SH-SY5Y (cell line): ENCODE measurements around the gene TMEM151A.

Source experiments
- GATA2 ChIP-seq: IDR thresholded peaks from 2 replicates; pipeline ENCODE4 v1.6.1; 2011; ENCODE audit warnings: mild to moderate bottlenecking, low read depth, low read length
- GATA3 ChIP-seq: IDR thresholded peaks from 2 replicates; pipeline ENCODE4 v1.6.1; 2011; ENCODE audit warnings: low read depth, mild to moderate bottlenecking, low read length, moderate library complexity

- TF ChIP-seq GATA3 (no peak), GATA2 (no peak)
These were observed 42.8 kb upstream of the TMEM151A start for GRCh38 chr11:66248903-66249302.
